AG04449 (cell line): ENCODE results near the gene SHLD3.
A peak's percentile ranks its signal among the peaks of the same experiment; 100 is the strongest.
"Not testable (repeated sequence)": the region's sequence is repeated elsewhere in the genome, so short reads cannot be mapped to it uniquely, and the experiment has no call there.

Experiments
- CTCF ChIA-PET: fragments of 350-600 bp; formaldehyde crosslinking; extraction: SDS; loops from one replicate; lab custom pipeline; 2021; ENCODE audit warnings: antibody characterized with exemption; lab: Yijun Ruan, JAX
- POLR2A ChIA-PET: fragments of 400-600, 350-600 bp; formaldehyde crosslinking; extraction: SDS; loops from one replicate; lab custom pipeline; 2020; ENCODE audit warnings: antibody characterized with exemption, inconsistent platforms; lab: Yijun Ruan, JAX
- DNase-seq: peaks from one replicate; pipeline ENCODE4 v3.0.0-alpha.2; 2010; ENCODE audit warnings: low read depth, low spot score
- H3K4me3 ChIP-seq: 2 replicates; pipeline ENCODE4 v1.5.1; 2011; ENCODE audit warnings: low read depth, mild to moderate bottlenecking, control low read depth, low read length
- TF ChIP-seq, protein P1 (sequence below): IDR thresholded peaks from one replicate; pipeline ENCODE4 v1.5.1; 2011; ENCODE audit warnings: mild to moderate bottlenecking, moderate library complexity, low read length, control low read depth, inconsistent platforms; ENCODE audit not compliant: insufficient read depth; ENCODE audit errors: missing control alignments

Gene SHLD3

DNA sequence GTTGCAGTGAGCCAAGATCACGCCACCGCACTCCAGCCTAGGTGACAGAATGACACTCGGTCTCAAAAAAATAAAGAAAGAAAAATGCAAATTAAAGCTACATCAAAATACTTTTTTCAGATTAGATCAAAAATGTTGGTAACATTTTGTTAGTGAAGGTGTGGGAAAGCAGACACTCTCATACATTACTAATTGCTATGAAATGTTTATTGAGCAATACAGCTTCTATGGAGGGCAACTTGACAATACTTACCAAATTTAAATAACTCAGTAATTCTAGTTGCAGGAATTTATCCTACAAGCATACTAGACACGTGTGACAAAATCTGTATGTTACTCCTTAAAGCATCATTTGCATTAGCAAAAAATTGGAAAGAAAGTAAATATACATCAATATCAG is 4.8 kb upstream of the SHLD3 start:
- TF ChIP-seq, protein P1, sequence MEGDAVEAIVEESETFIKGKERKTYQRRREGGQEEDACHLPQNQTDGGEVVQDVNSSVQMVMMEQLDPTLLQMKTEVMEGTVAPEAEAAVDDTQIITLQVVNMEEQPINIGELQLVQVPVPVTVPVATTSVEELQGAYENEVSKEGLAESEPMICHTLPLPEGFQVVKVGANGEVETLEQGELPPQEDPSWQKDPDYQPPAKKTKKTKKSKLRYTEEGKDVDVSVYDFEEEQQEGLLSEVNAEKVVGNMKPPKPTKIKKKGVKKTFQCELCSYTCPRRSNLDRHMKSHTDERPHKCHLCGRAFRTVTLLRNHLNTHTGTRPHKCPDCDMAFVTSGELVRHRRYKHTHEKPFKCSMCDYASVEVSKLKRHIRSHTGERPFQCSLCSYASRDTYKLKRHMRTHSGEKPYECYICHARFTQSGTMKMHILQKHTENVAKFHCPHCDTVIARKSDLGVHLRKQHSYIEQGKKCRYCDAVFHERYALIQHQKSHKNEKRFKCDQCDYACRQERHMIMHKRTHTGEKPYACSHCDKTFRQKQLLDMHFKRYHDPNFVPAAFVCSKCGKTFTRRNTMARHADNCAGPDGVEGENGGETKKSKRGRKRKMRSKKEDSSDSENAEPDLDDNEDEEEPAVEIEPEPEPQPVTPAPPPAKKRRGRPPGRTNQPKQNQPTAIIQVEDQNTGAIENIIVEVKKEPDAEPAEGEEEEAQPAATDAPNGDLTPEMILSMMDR = no peak
- no peak for DNase-seq
- no peak overlapping the region for H3K4me3 ChIP-seq
- ChIA-PET POLR2A (no interaction called here), CTCF (interaction anchor here (0.8 to 1.1 kb wide), 2 partner anchors 9 to 15 kb away, joined by 3 to 7 read pairs; no protein-coding TSS in a partner anchor)

- DNase-seq, H3K4me3 ChIP-seq, POLR2A ChIA-PET: not testable (repeated sequence)
- CTCF ChIA-PET = interaction anchor here (1.0 kb wide), 1 partner anchor 26 kb away, joined by 3 read pairs; no protein-coding TSS in a partner anchor
Measured at GRCh38 chr5:65621961-65622360, 2.9 kb upstream of the SHLD3 start.

- CTCF ChIA-PET = interaction anchor here (0.8 to 1.4 kb wide), 5 partner anchors 11 to 988 kb away, joined by 3 to 4 read pairs (median 3); no protein-coding TSS in a partner anchor
- TF ChIP-seq, protein P1 = no peak
- H3K4me3 ChIP-seq = peak overlapping the region; percentile 90
Measured at GRCh38 chr5:65623482-65623881, 1.3 kb upstream of the SHLD3 start.

DNA sequence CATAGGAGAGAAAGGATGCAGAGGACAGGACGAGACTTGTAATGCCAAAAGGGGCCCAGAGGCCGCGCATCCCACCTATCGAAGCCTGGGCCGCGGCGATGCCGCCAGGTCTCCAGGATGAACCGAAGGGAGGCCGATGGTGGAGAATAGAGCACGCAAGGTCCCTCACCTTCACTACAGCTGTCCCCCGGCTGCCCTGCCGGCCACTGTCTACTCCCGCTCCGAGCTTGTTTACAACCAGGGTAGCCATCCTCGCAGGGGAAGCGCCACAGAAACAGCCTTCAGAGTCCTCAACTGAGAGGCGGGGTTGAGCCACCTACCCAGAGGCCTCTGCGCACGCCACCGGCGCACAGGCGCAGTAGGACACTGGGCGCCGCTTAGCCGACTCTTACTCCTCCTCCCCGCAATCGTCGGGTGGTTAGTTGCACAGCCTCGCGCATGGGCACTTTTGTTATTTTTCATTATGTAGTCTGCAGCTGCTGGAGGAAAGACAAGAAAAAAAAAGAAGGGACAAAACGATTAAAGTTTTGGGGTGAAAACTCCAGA is 729 bp upstream of the SHLD3 start, which contains the start of gene TRIM23:
Gene TRIM23 (minus strand): TSS at position 309 of the 546 bp plus-strand sequence. CDS start 59 bp downstream, at position 250.
- peak within 1 kb of the TSS; percentile 90 for H3K4me3 ChIP-seq
- TF ChIP-seq, protein P1 = no peak
- peak; percentile 58 for DNase-seq
- CTCF ChIA-PET = interaction anchor here (0.8 to 1.4 kb wide), 5 partner anchors 12 to 988 kb away, joined by 3 to 4 read pairs (median 3); no protein-coding TSS in a partner anchor
- POLR2A ChIA-PET = no interaction called here

More at GRCh38 chr5:65623482-65623881, 1.3 kb upstream of the SHLD3 start:
- POLR2A ChIA-PET = no interaction called here
- DNase-seq = no peak

DNA sequence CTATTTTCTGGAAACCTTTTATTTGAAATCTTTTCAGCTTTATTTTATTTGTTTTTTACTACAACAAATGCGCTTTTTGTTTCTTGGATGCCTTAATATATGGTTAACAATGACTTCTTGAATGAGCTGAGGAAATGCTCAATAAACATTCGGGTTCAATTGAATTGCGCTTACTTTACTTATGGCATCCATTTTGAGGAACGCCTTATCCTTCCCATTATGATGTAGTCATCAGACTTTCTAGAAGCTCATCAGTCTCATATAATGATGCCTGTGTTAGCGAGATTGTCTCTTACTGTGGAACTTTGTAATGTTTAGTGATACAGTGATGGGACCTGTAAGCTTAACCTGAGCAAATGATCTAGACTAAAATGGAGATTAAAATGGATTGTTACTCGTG is 916 bp downstream of the SHLD3 start:
- TF ChIP-seq, protein P1 = no peak
- DNase-seq = no peak
- H3K4me3 ChIP-seq = peak overlapping the region; percentile 90
- ChIA-PET CTCF (interaction anchor here (1.0 to 1.2 kb wide), 3 partner anchors 9 to 21 kb away, joined by 3 read pairs; no protein-coding TSS in a partner anchor), POLR2A (no interaction called here)

GRCh38 chr5:65630981-65631380 is 6.2 kb downstream of the SHLD3 start:
- no peak for DNase-seq
- TF ChIP-seq, protein P1 = no peak
- CTCF ChIA-PET = no interaction called here
- no peak overlapping the region for H3K4me3 ChIP-seq
- POLR2A ChIA-PET = no interaction called here
